Activated T-helper 17 cell treated with anti-CD3 and anti-CD28 coated beads, Interleukin-2, amount 50 U/mL, for 72 hours (primary cell): ENCODE measurements around the gene BTNL3. TPM values are rescaled to one million over a fixed set of nuclear protein-coding genes. Genes with fewer than 3 reads are reported as not detected.

Experiments used
- ATAC-seq: fragments of 150-1000 bp; cut with Tn5 transposase; replicated peaks from 2 replicates; pipeline ENCODE4 v1.10.0; 2021; ENCODE audit warnings: mild to moderate bottlenecking, moderate library complexity
- H3K27ac Mint-ChIP-seq: one replicate; pipeline ENCODE4 v1.8.0; 2022; ENCODE audit warnings: mixed read lengths
- H3K27me3 Mint-ChIP-seq: one replicate; pipeline ENCODE4 v1.8.0; 2022; ENCODE audit warnings: mixed read lengths
- H3K36me3 Mint-ChIP-seq: one replicate; pipeline ENCODE4 v1.8.0; 2022; ENCODE audit warnings: low read depth, mild to moderate bottlenecking, mixed read lengths
- H3K4me1 Mint-ChIP-seq: one replicate; pipeline ENCODE4 v1.8.0; 2022; ENCODE audit warnings: mixed read lengths
- H3K4me3 Mint-ChIP-seq: one replicate; pipeline ENCODE4 v1.8.0; 2022; ENCODE audit warnings: mild to moderate bottlenecking, mixed read lengths
- H3K9me3 Mint-ChIP-seq: one replicate; pipeline ENCODE4 v1.8.0; 2022; ENCODE audit warnings: mixed read lengths
- total RNA-seq, 2 donors: library from RNA; stranded (reverse); gene quantifications; one replicate each; pipeline ENCODE4 v1.2.3, GENCODE V29; 2022

BTNL3 gene
- not detected for total RNA-seq

- H3K27me3 Mint-ChIP-seq: peaks cover 45% of the 10 kb centered on the region
- no peak for ATAC-seq
Measured at GRCh38 chr5:180988592-180988991, at the start of gene BTNL3. Gene BTNL3, plus strand, starts transcription at chr5:180988846. Its CDS starts 183 bp downstream, at chr5:180989029.

DNA sequence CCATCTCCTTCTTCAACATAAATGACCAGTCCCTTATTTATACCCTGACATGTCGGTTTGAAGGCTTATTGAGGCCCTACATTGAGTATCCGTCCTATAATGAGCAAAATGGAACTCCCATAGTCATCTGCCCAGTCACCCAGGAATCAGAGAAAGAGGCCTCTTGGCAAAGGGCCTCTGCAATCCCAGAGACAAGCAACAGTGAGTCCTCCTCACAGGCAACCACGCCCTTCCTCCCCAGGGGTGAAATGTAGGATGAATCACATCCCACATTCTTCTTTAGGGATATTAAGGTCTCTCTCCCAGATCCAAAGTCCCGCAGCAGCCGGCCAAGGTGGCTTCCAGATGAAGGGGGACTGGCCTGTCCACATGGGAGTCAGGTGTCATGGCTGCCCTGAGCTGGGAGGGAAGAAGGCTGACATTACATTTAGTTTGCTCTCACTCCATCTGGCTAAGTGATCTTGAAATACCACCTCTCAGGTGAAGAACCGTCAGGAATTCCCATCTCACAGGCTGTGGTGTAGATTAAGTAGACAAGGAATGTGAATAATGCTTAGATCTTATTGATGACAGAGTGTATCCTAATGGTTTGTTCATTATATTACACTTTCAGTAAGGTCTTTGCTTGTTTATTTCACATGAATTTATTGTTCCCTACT is 38.2 kb upstream of the BTNL3 start:
- H3K9me3 Mint-ChIP-seq: no peaks in the 10 kb centered on the region
- no peak overlapping the region for H3K27ac Mint-ChIP-seq
- no peaks in the 10 kb centered on the region for H3K36me3 Mint-ChIP-seq
- no peaks in the 10 kb centered on the region for H3K4me1 Mint-ChIP-seq
- H3K27me3 Mint-ChIP-seq: peaks cover 9% of the 10 kb centered on the region
- H3K4me3 Mint-ChIP-seq: no peak overlapping the region
- no peak for ATAC-seq

More at GRCh38 chr5:180988592-180988991, at the start of gene BTNL3:
- Mint-ChIP-seq H3K4me1 (no peaks in the 10 kb centered on the region), H3K27ac (no peak within 1 kb of the TSS), H3K9me3 (no peaks in the 10 kb centered on the region), H3K4me3 (no peak within 1 kb of the TSS), H3K36me3 (no peaks in the 10 kb centered on the region)

DNA sequence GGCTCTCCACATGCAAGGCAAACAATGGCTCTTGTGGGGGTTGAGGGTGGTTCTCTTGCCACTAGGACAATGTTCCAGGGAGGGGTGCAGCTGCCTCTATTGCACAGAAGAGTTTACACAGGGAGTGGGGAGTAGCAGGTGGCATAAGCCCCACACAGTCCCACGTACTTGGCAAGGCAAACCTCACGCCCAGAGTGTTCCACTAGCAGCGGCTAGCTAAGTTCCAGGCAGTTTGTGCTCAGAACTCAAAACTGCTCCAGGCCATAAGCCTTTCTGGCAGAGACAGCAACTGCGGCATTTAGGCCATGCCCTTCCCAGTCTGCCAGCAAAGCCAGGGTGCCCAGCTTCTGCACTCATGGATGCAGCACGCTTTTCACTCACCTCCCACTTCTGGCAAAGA is 29.0 kb upstream of the BTNL3 start:
- Mint-ChIP-seq H3K27me3 (peaks cover 15% of the 10 kb centered on the region), H3K4me1 (no peaks in the 10 kb centered on the region), H3K9me3 (no peaks in the 10 kb centered on the region), H3K27ac (no peak overlapping the region), H3K36me3 (no peaks in the 10 kb centered on the region), H3K4me3 (no peak overlapping the region)
- no peak for ATAC-seq

DNA sequence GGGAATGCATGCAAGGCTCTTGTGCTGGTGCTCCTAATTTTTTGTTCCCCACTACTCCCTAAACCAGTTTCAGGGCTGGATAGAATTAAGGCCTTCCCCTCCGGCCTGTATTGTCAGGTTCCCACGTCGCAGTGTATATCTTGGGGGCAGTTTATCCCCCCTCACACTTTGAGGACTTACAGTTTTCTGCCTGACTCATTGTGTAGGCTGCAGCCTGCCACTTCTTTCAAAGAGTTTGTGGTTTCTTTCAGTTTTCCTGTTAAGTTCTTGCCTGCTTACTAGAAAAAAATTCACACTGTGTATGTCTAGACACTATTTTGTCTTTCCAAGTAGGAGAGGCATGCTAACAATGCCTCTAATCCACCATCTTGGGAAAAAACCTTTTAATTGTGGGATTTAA is 28.4 kb upstream of the BTNL3 start:
- no peaks in the 10 kb centered on the region for H3K36me3 Mint-ChIP-seq
- no peak for ATAC-seq

GRCh38 chr5:180969406-180969805 is 19.2 kb upstream of the BTNL3 start:
- no peaks in the 10 kb centered on the region for H3K36me3 Mint-ChIP-seq
- no peak overlapping the region for H3K4me3 Mint-ChIP-seq
- no peaks in the 10 kb centered on the region for H3K4me1 Mint-ChIP-seq
- H3K27me3 Mint-ChIP-seq: peaks cover 7% of the 10 kb centered on the region
- no peak overlapping the region for H3K27ac Mint-ChIP-seq
- ATAC-seq: no peak
- H3K9me3 Mint-ChIP-seq: no peaks in the 10 kb centered on the region

More for the DNA sequence above, 28.4 kb upstream of the BTNL3 start:
- no peaks in the 10 kb centered on the region for H3K4me1 Mint-ChIP-seq
- H3K27ac Mint-ChIP-seq: no peak overlapping the region
- no peaks in the 10 kb centered on the region for H3K9me3 Mint-ChIP-seq
- H3K27me3 Mint-ChIP-seq: peaks cover 15% of the 10 kb centered on the region
- no peak overlapping the region for H3K4me3 Mint-ChIP-seq

DNA sequence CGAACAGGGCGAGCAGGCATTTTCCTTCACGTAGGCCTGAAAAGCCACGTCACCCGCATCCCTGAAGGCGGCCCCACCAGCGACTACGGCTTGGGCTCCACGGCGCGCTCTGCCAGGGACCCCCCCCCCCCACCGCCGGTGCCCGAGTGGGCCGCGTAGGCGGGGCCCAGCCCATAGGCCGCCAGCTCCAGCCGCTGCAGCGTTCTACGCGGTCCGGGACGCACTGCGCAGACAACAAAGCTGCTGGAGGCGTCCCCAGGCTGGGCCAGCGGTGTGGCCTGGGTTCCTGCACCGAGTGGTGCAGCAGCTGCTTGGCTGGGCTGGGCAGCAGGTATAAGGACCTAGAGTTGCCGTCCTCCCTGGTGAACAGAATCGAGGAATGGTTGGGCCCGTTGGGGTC is 18.3 kb upstream of the BTNL3 start:
- H3K27ac Mint-ChIP-seq: no peak overlapping the region
- ATAC-seq: no peak
- no peaks in the 10 kb centered on the region for H3K9me3 Mint-ChIP-seq
- H3K27me3 Mint-ChIP-seq: peaks cover 7% of the 10 kb centered on the region
- H3K36me3 Mint-ChIP-seq: no peaks in the 10 kb centered on the region
- no peak overlapping the region for H3K4me3 Mint-ChIP-seq
- H3K4me1 Mint-ChIP-seq: no peaks in the 10 kb centered on the region

GRCh38 chr5:180970875-180971274 is 17.8 kb upstream of the BTNL3 start:
- Mint-ChIP-seq H3K27me3 (peaks cover 7% of the 10 kb centered on the region), H3K4me1 (no peaks in the 10 kb centered on the region), H3K4me3 (no peak overlapping the region), H3K36me3 (no peaks in the 10 kb centered on the region), H3K9me3 (no peaks in the 10 kb centered on the region), H3K27ac (no peak overlapping the region)
- no peak for ATAC-seq

GRCh38 chr5:180974612-180975315 is 13.9 kb upstream of the BTNL3 start:
- Mint-ChIP-seq H3K4me1 (no peaks in the 10 kb centered on the region), H3K27me3 (peaks cover 4% of the 10 kb centered on the region), H3K36me3 (no peaks in the 10 kb centered on the region), H3K4me3 (no peak overlapping the region), H3K27ac (no peak overlapping the region), H3K9me3 (no peaks in the 10 kb centered on the region)
- no peak for ATAC-seq

DNA sequence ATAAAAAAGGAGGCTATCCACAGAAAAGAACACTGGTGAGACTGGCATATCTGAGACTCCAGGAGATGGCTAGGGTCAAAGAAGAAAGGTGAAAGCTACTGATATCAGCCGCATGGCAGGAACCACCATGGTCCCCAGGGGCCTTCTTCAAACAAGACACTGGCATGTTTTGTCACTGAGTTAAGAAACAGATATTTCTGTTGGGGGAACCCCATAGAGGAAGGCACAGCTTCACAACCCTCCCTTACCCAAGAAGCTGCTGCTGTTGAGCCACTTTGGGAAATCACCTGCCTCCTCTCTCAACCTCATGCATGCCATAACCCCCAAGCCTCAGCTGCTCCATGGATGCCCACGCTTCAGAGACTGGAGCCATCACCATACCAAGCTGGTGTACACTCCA is 13.3 kb upstream of the BTNL3 start:
- H3K27me3 Mint-ChIP-seq: peaks cover 4% of the 10 kb centered on the region
- H3K27ac Mint-ChIP-seq: no peak overlapping the region
- H3K4me3 Mint-ChIP-seq: no peak overlapping the region
- no peaks in the 10 kb centered on the region for H3K36me3 Mint-ChIP-seq
- ATAC-seq: peak; percentile 40
- H3K9me3 Mint-ChIP-seq: no peaks in the 10 kb centered on the region
- H3K4me1 Mint-ChIP-seq: no peaks in the 10 kb centered on the region

DNA sequence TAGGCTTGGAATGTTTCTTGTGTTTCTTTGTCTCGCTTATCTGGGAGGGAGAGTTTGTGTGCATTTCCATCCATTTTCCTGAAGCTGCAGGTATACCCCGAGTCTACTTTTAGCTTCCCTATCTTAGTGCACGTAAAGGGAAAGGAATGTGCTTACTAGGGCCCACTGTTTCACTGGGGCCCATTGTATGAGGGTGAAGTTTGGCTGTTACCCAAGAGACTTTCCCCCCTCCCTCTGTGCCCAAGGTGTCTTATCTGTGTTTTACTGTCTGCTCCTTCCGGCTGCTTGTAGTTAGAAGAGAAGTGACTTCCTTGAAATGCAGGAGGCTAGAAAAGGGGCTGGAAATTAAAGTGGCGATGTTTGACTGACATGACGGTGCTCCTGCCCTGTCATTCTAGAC is 12.1 kb upstream of the BTNL3 start:
- Mint-ChIP-seq H3K9me3 (no peaks in the 10 kb centered on the region), H3K36me3 (no peaks in the 10 kb centered on the region), H3K27me3 (peaks cover 9% of the 10 kb centered on the region), H3K4me3 (no peak overlapping the region), H3K27ac (no peak overlapping the region), H3K4me1 (no peaks in the 10 kb centered on the region)
- ATAC-seq: no peak

DNA sequence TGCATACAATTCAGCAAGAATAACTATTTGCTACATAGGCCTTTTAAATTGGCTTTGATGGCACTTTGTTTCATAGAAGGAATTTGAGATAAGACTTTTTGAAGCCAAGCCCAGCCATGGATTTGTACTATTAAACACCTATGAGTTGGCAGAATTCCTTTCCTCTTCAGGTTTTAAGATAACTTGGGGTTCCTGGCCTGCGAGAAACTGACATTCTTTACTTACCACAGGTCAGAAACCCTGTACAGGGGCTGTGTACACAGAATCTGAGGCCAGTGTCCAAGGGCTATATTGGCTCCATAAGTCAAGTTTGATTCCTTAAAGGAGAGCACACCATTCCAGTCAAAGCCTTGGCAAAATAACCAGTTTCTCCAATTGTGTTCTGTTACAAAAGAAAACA is 10.8 kb upstream of the BTNL3 start:
- Mint-ChIP-seq H3K27me3 (peaks cover 16% of the 10 kb centered on the region), H3K36me3 (no peaks in the 10 kb centered on the region), H3K9me3 (no peaks in the 10 kb centered on the region), H3K4me3 (no peak overlapping the region), H3K27ac (no peak overlapping the region), H3K4me1 (no peaks in the 10 kb centered on the region)
- ATAC-seq: no peak

- Mint-ChIP-seq H3K4me3 (no peak overlapping the region), H3K9me3 (no peaks in the 10 kb centered on the region), H3K4me1 (no peaks in the 10 kb centered on the region), H3K27me3 (peaks cover 27% of the 10 kb centered on the region), H3K27ac (no peak overlapping the region), H3K36me3 (no peaks in the 10 kb centered on the region)
- no peak for ATAC-seq
Measured at GRCh38 chr5:180982008-180982741, 6.5 kb upstream of the BTNL3 start.

GRCh38 chr5:180988016-180988415 is 630 bp upstream of the BTNL3 start:
- Mint-ChIP-seq H3K9me3 (no peaks in the 10 kb centered on the region), H3K27ac (no peak overlapping the region), H3K4me3 (no peak overlapping the region), H3K4me1 (no peaks in the 10 kb centered on the region), H3K36me3 (no peaks in the 10 kb centered on the region), H3K27me3 (peaks cover 41% of the 10 kb centered on the region)
- ATAC-seq: no peak

GRCh38 chr5:180990086-180990881 is 1.6 kb downstream of the BTNL3 start:
- Mint-ChIP-seq H3K4me3 (no peak overlapping the region), H3K36me3 (no peaks in the 10 kb centered on the region)
- ATAC-seq: no peak

More at GRCh38 chr5:180990086-180990881, 1.6 kb downstream of the BTNL3 start:
- Mint-ChIP-seq H3K27me3 (peaks cover 52% of the 10 kb centered on the region), H3K27ac (no peak overlapping the region), H3K4me1 (no peaks in the 10 kb centered on the region), H3K9me3 (peaks cover 6% of the 10 kb centered on the region)
